ENCODE measurements around the gene GSTA4.
A peak's percentile ranks its signal among the peaks of the same experiment; 100 is the strongest.

Gene GSTA4

DNA sequence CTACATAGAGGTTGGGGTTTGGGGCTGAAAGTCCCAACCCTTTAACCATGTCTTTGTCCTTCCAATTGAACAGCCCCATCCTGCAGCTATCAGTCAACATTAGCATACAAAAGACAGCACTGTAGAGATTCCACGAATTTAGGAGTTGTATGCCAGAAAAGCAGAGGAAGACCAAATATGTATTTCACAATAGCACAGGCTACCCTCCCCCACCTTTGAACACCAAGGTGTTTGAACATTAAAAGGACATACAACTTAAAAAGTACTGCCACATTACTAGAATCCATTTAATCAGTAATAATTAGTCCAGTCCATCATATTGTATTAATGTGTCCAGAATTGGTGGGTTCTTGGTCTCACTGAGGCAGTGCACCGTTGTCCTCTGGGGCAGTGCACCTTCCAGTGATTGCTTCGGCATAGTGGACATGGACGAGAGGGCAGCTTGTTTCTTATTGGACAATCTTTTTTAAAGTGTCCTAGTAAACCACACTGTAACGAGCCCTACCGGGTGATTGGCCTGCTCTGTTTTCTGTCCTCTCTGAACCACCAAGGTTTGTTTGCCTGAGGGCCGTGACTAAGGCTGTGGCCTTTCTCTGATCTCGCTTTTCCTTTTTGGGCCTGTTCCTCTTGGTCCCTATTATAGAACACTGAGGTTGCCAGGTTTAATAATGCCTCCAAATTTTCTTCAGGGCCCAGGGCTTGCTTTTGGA, 36.4 kb downstream of the GSTA4 start:
- H2BK5ac ChIP-seq (ENCODE audit: low read depth, low read length, poor library complexity) = no peak overlapping the region
- no peak overlapping the region for H2BK12ac ChIP-seq (ENCODE audit: low read length)
- H4K8ac ChIP-seq (ENCODE audit: low read depth, low read length) = no peak overlapping the region
- no peak overlapping the region for H3K4me2 ChIP-seq (ENCODE audit: low read length)
- H3K27ac ChIP-seq (ENCODE audit: low read depth, low read length) = no peak overlapping the region
- H3K18ac ChIP-seq (ENCODE audit: low read length) = no peak overlapping the region
- H3K9ac ChIP-seq (ENCODE audit: low read length) = no peak overlapping the region
- no peak overlapping the region for H2AK5ac ChIP-seq (ENCODE audit: low read length)
- H3K79me2 ChIP-seq (ENCODE audit: control insufficient read depth, insufficient read depth, low read length, poor library complexity) = no peaks in the 10 kb centered on the region
- H3K23ac ChIP-seq (ENCODE audit: low read length) = no peak overlapping the region
- no peak overlapping the region for H4K91ac ChIP-seq (ENCODE audit: low read depth, low read length)
- peak in 1 of 2 donors; percentile 21 for DNase-seq
- H3K36me3 ChIP-seq (ENCODE audit: control insufficient read depth in 1 of 2, insufficient read depth in 2 of 2, low read length in 2 of 2) = no peaks in the 10 kb centered on the region
- no peaks in the 10 kb centered on the region for H3K4me1 ChIP-seq (ENCODE audit: control insufficient read depth in 1 of 2, insufficient read depth in 2 of 2, low read length in 2 of 2)
- peaks cover 2% of the 10 kb centered on the region for H3K9me3 ChIP-seq (ENCODE audit: insufficient read depth, low read depth, low read length)
- H3K27me3 ChIP-seq (ENCODE audit: insufficient read depth, low read length) = no peaks in the 10 kb centered on the region
- no peak overlapping the region for H3K4me3 ChIP-seq (ENCODE audit: low read depth, low read length)
- H4K12ac ChIP-seq (ENCODE audit: low read depth, low read length) = no peak overlapping the region
- H3K14ac ChIP-seq (ENCODE audit: low read length) = no peak overlapping the region
- no peak overlapping the region for H2BK120ac ChIP-seq (ENCODE audit: insufficient read depth, low read length, poor library complexity)
- H3K4ac ChIP-seq (ENCODE audit: low read depth, low read length) = no peak overlapping the region
- no peaks in the 10 kb centered on the region for H3K79me1 ChIP-seq (ENCODE audit: low read length)
- WGBS (ENCODE audit: extremely low coverage, insufficient coverage, insufficient read length) = no CpG with 5 or more reads among the region's 8 CpGs
- H2AFZ ChIP-seq (ENCODE audit: insufficient read depth, low read length, poor library complexity) = no peak overlapping the region

GRCh38 chr6:52955871-52956270, 39.2 kb downstream of the GSTA4 start:
- no CpG with 5 or more reads among the region's 7 CpGs for WGBS (ENCODE audit: extremely low coverage, insufficient coverage, insufficient read length)
- H3K23ac ChIP-seq (ENCODE audit: low read length) = no peak overlapping the region
- no peaks in the 10 kb centered on the region for H3K79me2 ChIP-seq (ENCODE audit: control insufficient read depth, insufficient read depth, low read length, poor library complexity)
- no peaks in the 10 kb centered on the region for H3K36me3 ChIP-seq (ENCODE audit: control insufficient read depth in 1 of 2, insufficient read depth in 2 of 2, low read length in 2 of 2)
- no peaks in the 10 kb centered on the region for H3K4me1 ChIP-seq (ENCODE audit: control insufficient read depth in 1 of 2, insufficient read depth in 2 of 2, low read length in 2 of 2)
- no peaks in the 10 kb centered on the region for H3K79me1 ChIP-seq (ENCODE audit: low read length)
- no peaks in the 10 kb centered on the region for H3K9me3 ChIP-seq (ENCODE audit: insufficient read depth, low read depth, low read length)
- H4K12ac ChIP-seq (ENCODE audit: low read depth, low read length) = no peak overlapping the region
- no peak overlapping the region for H3K9ac ChIP-seq (ENCODE audit: low read length)
- H3K27me3 ChIP-seq (ENCODE audit: insufficient read depth, low read length) = no peaks in the 10 kb centered on the region
- no peak overlapping the region for H3K27ac ChIP-seq (ENCODE audit: low read depth, low read length)
- H3K18ac ChIP-seq (ENCODE audit: low read length) = no peak overlapping the region
- H2BK12ac ChIP-seq (ENCODE audit: low read length) = no peak overlapping the region
- H2AK5ac ChIP-seq (ENCODE audit: low read length) = no peak overlapping the region
- H2BK120ac ChIP-seq (ENCODE audit: insufficient read depth, low read length, poor library complexity) = no peak overlapping the region
- no peak overlapping the region for H4K91ac ChIP-seq (ENCODE audit: low read depth, low read length)
- no peak overlapping the region for H3K14ac ChIP-seq (ENCODE audit: low read length)
- no peak overlapping the region for H2AFZ ChIP-seq (ENCODE audit: insufficient read depth, low read length, poor library complexity)
- H3K4me2 ChIP-seq (ENCODE audit: low read length) = no peak overlapping the region
- no peak overlapping the region for H4K8ac ChIP-seq (ENCODE audit: low read depth, low read length)
- H3K4ac ChIP-seq (ENCODE audit: low read depth, low read length) = no peak overlapping the region
- no peak overlapping the region for H2BK5ac ChIP-seq (ENCODE audit: low read depth, low read length, poor library complexity)
- no peak overlapping the region for H3K4me3 ChIP-seq (ENCODE audit: low read depth, low read length)
- DNase-seq = no peak

GRCh38 chr6:52953911-52954839, 40.9 kb downstream of the GSTA4 start:
- Histone ChIP-seq H3K18ac (ENCODE audit: low read length) (no peak overlapping the region), H3K4me2 (ENCODE audit: low read length) (no peak overlapping the region), H3K14ac (ENCODE audit: low read length) (no peak overlapping the region), H2AK5ac (ENCODE audit: low read length) (no peak overlapping the region), H3K4ac (ENCODE audit: low read depth, low read length) (no peak overlapping the region), H3K27me3 (ENCODE audit: insufficient read depth, low read length) (no peaks in the 10 kb centered on the region), H4K8ac (ENCODE audit: low read depth, low read length) (no peak overlapping the region), H3K27ac (ENCODE audit: low read depth, low read length) (no peak overlapping the region), H3K79me2 (ENCODE audit: control insufficient read depth, insufficient read depth, low read length, poor library complexity) (no peaks in the 10 kb centered on the region), H2BK120ac (ENCODE audit: insufficient read depth, low read length, poor library complexity) (no peak overlapping the region), H2BK5ac (ENCODE audit: low read depth, low read length, poor library complexity) (no peak overlapping the region), H3K9me3 (ENCODE audit: insufficient read depth, low read depth, low read length) (no peaks in the 10 kb centered on the region), H3K4me3 (ENCODE audit: low read depth, low read length) (no peak overlapping the region), H4K12ac (ENCODE audit: low read depth, low read length) (no peak overlapping the region), H3K23ac (ENCODE audit: low read length) (no peak overlapping the region), H3K9ac (ENCODE audit: low read length) (no peak overlapping the region), H2BK12ac (ENCODE audit: low read length) (no peak overlapping the region), H3K4me1 (ENCODE audit: control insufficient read depth in 1 of 2, insufficient read depth in 2 of 2, low read length in 2 of 2) (no peaks in the 10 kb centered on the region), H4K91ac (ENCODE audit: low read depth, low read length) (no peak overlapping the region), H3K36me3 (ENCODE audit: control insufficient read depth in 1 of 2, insufficient read depth in 2 of 2, low read length in 2 of 2) (no peaks in the 10 kb centered on the region), H2AFZ (ENCODE audit: insufficient read depth, low read length, poor library complexity) (no peak overlapping the region), H3K79me1 (ENCODE audit: low read length) (no peaks in the 10 kb centered on the region)
- no peak for DNase-seq
- WGBS (ENCODE audit: extremely low coverage, insufficient coverage, insufficient read length) = no CpG with 5 or more reads among the region's 6 CpGs

- Histone ChIP-seq H3K4me3 (ENCODE audit: low read depth, low read length) (no peak overlapping the region), H4K8ac (ENCODE audit: low read depth, low read length) (no peak overlapping the region), H3K4ac (ENCODE audit: low read depth, low read length) (no peak overlapping the region), H3K4me2 (ENCODE audit: low read length) (peak overlapping the region; percentile 6), H3K27me3 (ENCODE audit: insufficient read depth, low read length) (no peaks in the 10 kb centered on the region), H2AK5ac (ENCODE audit: low read length) (no peak overlapping the region), H3K14ac (ENCODE audit: low read length) (no peak overlapping the region), H3K4me1 (ENCODE audit: control insufficient read depth in 1 of 2, insufficient read depth in 2 of 2, low read length in 2 of 2) (peaks cover 8 to 9% of the 10 kb centered on the region in 2 experiments), H3K79me2 (ENCODE audit: control insufficient read depth, insufficient read depth, low read length, poor library complexity) (no peaks in the 10 kb centered on the region), H3K23ac (ENCODE audit: low read length) (no peak overlapping the region), H3K9ac (ENCODE audit: low read length) (no peak overlapping the region), H3K36me3 (ENCODE audit: control insufficient read depth in 1 of 2, insufficient read depth in 2 of 2, low read length in 2 of 2) (no peaks in the 10 kb centered on the region), H2BK120ac (ENCODE audit: insufficient read depth, low read length, poor library complexity) (no peak overlapping the region), H3K27ac (ENCODE audit: low read depth, low read length) (no peak overlapping the region), H4K91ac (ENCODE audit: low read depth, low read length) (no peak overlapping the region), H3K9me3 (ENCODE audit: insufficient read depth, low read depth, low read length) (no peaks in the 10 kb centered on the region), H2BK12ac (ENCODE audit: low read length) (no peak overlapping the region), H4K12ac (ENCODE audit: low read depth, low read length) (no peak overlapping the region), H3K18ac (ENCODE audit: low read length) (no peak overlapping the region), H2AFZ (ENCODE audit: insufficient read depth, low read length, poor library complexity) (no peak overlapping the region), H3K79me1 (ENCODE audit: low read length) (no peaks in the 10 kb centered on the region), H2BK5ac (ENCODE audit: low read depth, low read length, poor library complexity) (no peak overlapping the region)
- peak in 1 of 2 donors; percentile 29 for DNase-seq
- no CpG with 5 or more reads among the region's 5 CpGs for WGBS (ENCODE audit: extremely low coverage, insufficient coverage, insufficient read length)
Measured at GRCh38 chr6:52946306-52946705, 48.8 kb downstream of the GSTA4 start.
